SK-N-SH (cell line): ENCODE measurements around the gene LRRC45. TPM values are rescaled to one million over a fixed set of nuclear protein-coding genes. Genes with fewer than 3 reads are reported as not detected.

Experiments
- CTCF ChIA-PET: fragments of 300-600, 350-600 bp; formaldehyde crosslinking; extraction: SDS; loops from one replicate; lab custom pipeline; 2021; lab: Yijun Ruan, JAX
- POLR2A ChIA-PET: fragments of 350-600 bp; sonication (Branson Sonifier 250); formaldehyde crosslinking; extraction: SDS; loops from one replicate; lab custom pipeline; 2020; ENCODE audit warnings: antibody characterized with exemption, inconsistent platforms; lab: Yijun Ruan, JAX
- DNase-seq: peaks from one replicate; pipeline ENCODE4 v3.0.0; 2012
- H2AFZ ChIP-seq: fragments of 200-600 bp; sonication (generic); 2 replicates; pipeline ENCODE4 v1.8.1; 2016; ENCODE audit warnings: antibody characterized with exemption, mild to moderate bottlenecking, low read depth
- H3F3A ChIP-seq: fragments of 200-600 bp; sonication (generic); replicated peaks from 2 replicates; pipeline ENCODE3; 2016; ENCODE audit warnings: antibody characterized with exemption, mild to moderate bottlenecking; ENCODE audit not compliant: insufficient read depth
- H3K27ac ChIP-seq, 2 experiments: fragments of 200-500 bp in 1 of 2; fragments of 200-600 bp in 1 of 2; sonication (Bioruptor generic) in 1 of 2; sonication (generic), shearing (Covaris generic) in 1 of 2; 2 replicates each; pipeline versions ENCODE4 v1.5.1 to v1.6.1; 2014 to 2016; ENCODE audit warnings: low read depth in 2 of 2, inconsistent platforms in 1 of 2, low read length in 1 of 2, mild to moderate bottlenecking in 1 of 2, mixed read lengths in 1 of 2
- H3K27me3 ChIP-seq: fragments of 200-600 bp; sonication (generic), shearing (Covaris generic); 2 replicates; pipeline ENCODE4 v1.6.1; 2016; ENCODE audit warnings: mixed run types; ENCODE audit not compliant: insufficient read depth
- H3K36me3 ChIP-seq, 2 experiments: fragments of 200-500 bp in 1 of 2; fragments of 200-600 bp in 1 of 2; sonication (Bioruptor generic) in 1 of 2; sonication (generic) in 1 of 2; replicated peaks in 1 of 2; 2 replicates each; pipeline versions ENCODE3 to v1.5.1; 2014 to 2016; ENCODE audit warnings: low read length in 1 of 2, mild to moderate bottlenecking in 1 of 2; ENCODE audit not compliant: insufficient read depth in 2 of 2, control insufficient read depth in 1 of 2
- H3K4me1 ChIP-seq, 2 experiments: fragments of 200-500 bp in 1 of 2; fragments of 200-600 bp in 1 of 2; sonication (Bioruptor generic) in 1 of 2; sonication (generic), shearing (Covaris generic) in 1 of 2; 2 replicates each; pipeline versions ENCODE4 v1.5.1 to v1.6.1; 2014 to 2016; ENCODE audit warnings: low read depth in 1 of 2, low read length in 1 of 2, mixed run types in 1 of 2; ENCODE audit not compliant: insufficient read depth in 2 of 2, control insufficient read depth in 1 of 2
- H3K4me2 ChIP-seq: fragments of 200-600 bp; sonication (generic), shearing (Covaris generic); 2 replicates; pipeline ENCODE4 v1.6.1; 2017; ENCODE audit warnings: mixed run types
- H3K4me3 ChIP-seq, 2 experiments: fragments of 200-500 bp in 1 of 2; fragments of 200-600 bp in 1 of 2; sonication (Bioruptor generic) in 1 of 2; sonication (generic), shearing (Covaris generic) in 1 of 2; 2 replicates each; pipeline versions ENCODE4 v1.5.1 to v1.8.1; 2014 to 2016; ENCODE audit warnings: low read depth in 2 of 2, inconsistent platforms in 1 of 2, low read length in 1 of 2, mild to moderate bottlenecking in 1 of 2, mixed read lengths in 1 of 2, moderate library complexity in 1 of 2
- H3K79me2 ChIP-seq: fragments of 200-600 bp; sonication (generic); 2 replicates; pipeline ENCODE4 v1.8.1; 2017; ENCODE audit warnings: mild to moderate bottlenecking; ENCODE audit not compliant: insufficient read depth
- H3K9ac ChIP-seq: fragments of 200-600 bp; sonication (generic); 2 replicates; pipeline ENCODE4 v1.6.1; 2017; ENCODE audit warnings: mixed run types
- H3K9me2 ChIP-seq: fragments of 200-600 bp; sonication (generic); 2 replicates; pipeline ENCODE4 v1.6.1; 2017; ENCODE audit warnings: mixed run types
- H3K9me3 ChIP-seq: fragments of 200-600 bp; sonication (generic); 2 replicates; pipeline ENCODE4 v1.6.1; 2017; ENCODE audit warnings: mixed run types, mild to moderate bottlenecking, moderate library complexity
- H4K20me1 ChIP-seq: fragments of 200-600 bp; sonication (generic); 2 replicates; pipeline ENCODE4 v1.6.1; 2017; ENCODE audit warnings: mild to moderate bottlenecking, mixed run types; ENCODE audit not compliant: insufficient read depth
- GABPA ChIP-seq: IDR thresholded peaks from 2 replicates; pipeline ENCODE4 v1.4.0; 2012; ENCODE audit warnings: low read depth, mild to moderate bottlenecking
- IRF3 ChIP-seq: fragments of 150-350 bp; IDR thresholded peaks from 2 replicates; pipeline ENCODE4 v1.6.1; 2016; ENCODE audit warnings: mild to moderate bottlenecking, low read depth, low read length
- JUND ChIP-seq: IDR thresholded peaks from 2 replicates; pipeline ENCODE4 v1.4.0; 2012
- NFIC ChIP-seq: IDR thresholded peaks from 2 replicates; pipeline ENCODE4 v1.4.0; 2012; ENCODE audit warnings: borderline replicate concordance
- RAD21 ChIP-seq: IDR thresholded peaks from 2 replicates; pipeline ENCODE4 v1.6.1; 2012; ENCODE audit warnings: mild to moderate bottlenecking, low read length
- RXRA ChIP-seq: IDR thresholded peaks from 2 replicates; pipeline ENCODE4 v1.4.0; 2012; ENCODE audit warnings: low read depth, mild to moderate bottlenecking, borderline replicate concordance
- SIN3A ChIP-seq: IDR thresholded peaks from 2 replicates; pipeline ENCODE4 v1.6.1; 2012; ENCODE audit warnings: low read depth, mild to moderate bottlenecking, low read length, moderate library complexity, borderline replicate concordance
- SMC3 ChIP-seq: IDR thresholded peaks from 2 replicates; pipeline ENCODE4 v1.6.1; 2012; ENCODE audit warnings: low read depth, low read length, improper control_type of control experiment
- TEAD4 ChIP-seq: IDR thresholded peaks from 2 replicates; pipeline ENCODE4 v1.4.0; 2012; ENCODE audit warnings: mild to moderate bottlenecking, borderline replicate concordance; ENCODE audit not compliant: insufficient read depth
- USF1 ChIP-seq: IDR thresholded peaks from 2 replicates; pipeline ENCODE4 v1.4.0; 2012; ENCODE audit warnings: low read depth, borderline replicate concordance
- USF2 ChIP-seq: fragments of 150-350 bp; IDR thresholded peaks from 2 replicates; pipeline ENCODE4 v1.6.1; 2017; ENCODE audit warnings: antibody characterized with exemption, low read length, low read depth, borderline replicate concordance
- YY1 ChIP-seq: IDR thresholded peaks from 2 replicates; pipeline ENCODE4 v1.4.0; 2012; ENCODE audit warnings: low read depth, mild to moderate bottlenecking
- WGBS: methylation state at CpG from one replicate; pipeline ENCODE4 v1.1.6; 2017; ENCODE audit warnings: low lambda C conversion rate; 5-methylcytosine and 5-hydroxymethylcytosine counted together
- polyA plus RNA-seq, 3 experiments: library from polyadenylated mRNA; depleted of rRNA; stranded (reverse); fragments of >200 nt; gene quantifications; 2 replicates each; pipeline ENCODE4 v1.2.3, GENCODE V29; 2012
- TF ChIP-seq, protein P1 (sequence below): IDR thresholded peaks from 2 replicates; pipeline ENCODE4 v1.4.0; 2012; ENCODE audit warnings: low read depth, borderline replicate concordance
- TF ChIP-seq, protein P2 (sequence below): IDR thresholded peaks from 2 replicates; pipeline ENCODE4; 2012
- TF ChIP-seq, protein P3 (sequence below): IDR thresholded peaks from 2 replicates; pipeline ENCODE4 v1.6.1; 2012; ENCODE audit warnings: mild to moderate bottlenecking, low read depth, low read length, moderate library complexity

The LRRC45 gene
- polyA plus RNA-seq, 1 of the 3 experiments (the other 2 are of a cell fraction): 31.5 TPM

DNA sequence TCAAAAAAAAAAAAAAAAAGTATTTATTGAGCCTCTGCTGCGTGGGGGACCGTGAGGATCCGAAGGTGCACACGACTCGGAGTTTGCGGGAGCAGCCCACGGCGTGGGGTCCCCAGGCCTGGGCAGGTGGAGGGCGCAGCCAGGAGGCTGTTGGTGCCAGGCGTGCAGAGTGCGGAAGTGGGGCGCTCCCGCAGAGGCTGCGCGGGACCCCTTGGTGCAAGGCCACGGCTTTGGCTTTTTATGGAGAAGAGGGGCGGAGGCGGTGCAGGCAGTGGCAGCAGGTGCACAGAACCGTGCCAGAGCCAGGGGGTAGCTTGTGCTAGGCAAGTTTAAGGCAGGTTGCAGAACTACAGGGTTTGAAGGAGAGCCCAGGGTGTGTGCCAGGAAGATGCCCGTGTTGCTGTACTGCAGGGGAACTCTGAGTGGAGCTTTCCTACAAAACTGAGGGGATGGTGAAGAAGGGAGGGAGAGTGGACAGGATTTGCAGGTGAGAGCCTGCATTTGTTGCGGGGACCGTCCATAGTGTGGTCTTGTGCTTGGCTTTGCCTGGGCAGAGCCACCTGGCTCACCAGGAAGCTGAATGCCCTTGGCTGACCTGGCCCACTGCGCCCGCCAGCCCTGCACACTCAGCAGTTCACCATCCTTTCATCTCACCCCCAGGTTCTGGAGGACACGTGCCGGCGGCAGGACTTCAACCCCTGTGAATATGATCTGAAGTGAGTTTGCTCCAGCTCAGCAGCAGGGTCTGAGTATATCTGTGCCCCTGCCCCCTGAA is 44.4 kb upstream of the LRRC45 start:
- no peak overlapping the region for H2AFZ ChIP-seq
- no peaks in the 10 kb centered on the region for H3K27me3 ChIP-seq
- peak overlapping the region in 1 of 2 experiments; percentile 65; a peak in 1 of 4 replicates for H3K27ac ChIP-seq
- no peak for DNase-seq
- H3K4me1 ChIP-seq: peaks cover 10 to 18% of the 10 kb centered on the region in 2 experiments; a peak in 2 of 4 replicates
- TF ChIP-seq YY1 (no peak), IRF3 (no peak), USF1 (no peak), TEAD4 (no peak), JUND (no peak), NFIC (no peak), RAD21 (no peak), USF2 (no peak), SIN3A (no peak), SMC3 (no peak), RXRA (no peak), GABPA (no peak)
- TF ChIP-seq, protein P1, sequence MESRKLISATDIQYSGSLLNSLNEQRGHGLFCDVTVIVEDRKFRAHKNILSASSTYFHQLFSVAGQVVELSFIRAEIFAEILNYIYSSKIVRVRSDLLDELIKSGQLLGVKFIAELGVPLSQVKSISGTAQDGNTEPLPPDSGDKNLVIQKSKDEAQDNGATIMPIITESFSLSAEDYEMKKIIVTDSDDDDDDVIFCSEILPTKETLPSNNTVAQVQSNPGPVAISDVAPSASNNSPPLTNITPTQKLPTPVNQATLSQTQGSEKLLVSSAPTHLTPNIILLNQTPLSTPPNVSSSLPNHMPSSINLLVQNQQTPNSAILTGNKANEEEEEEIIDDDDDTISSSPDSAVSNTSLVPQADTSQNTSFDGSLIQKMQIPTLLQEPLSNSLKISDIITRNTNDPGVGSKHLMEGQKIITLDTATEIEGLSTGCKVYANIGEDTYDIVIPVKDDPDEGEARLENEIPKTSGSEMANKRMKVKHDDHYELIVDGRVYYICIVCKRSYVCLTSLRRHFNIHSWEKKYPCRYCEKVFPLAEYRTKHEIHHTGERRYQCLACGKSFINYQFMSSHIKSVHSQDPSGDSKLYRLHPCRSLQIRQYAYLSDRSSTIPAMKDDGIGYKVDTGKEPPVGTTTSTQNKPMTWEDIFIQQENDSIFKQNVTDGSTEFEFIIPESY: no peak
- TF ChIP-seq, protein P2, sequence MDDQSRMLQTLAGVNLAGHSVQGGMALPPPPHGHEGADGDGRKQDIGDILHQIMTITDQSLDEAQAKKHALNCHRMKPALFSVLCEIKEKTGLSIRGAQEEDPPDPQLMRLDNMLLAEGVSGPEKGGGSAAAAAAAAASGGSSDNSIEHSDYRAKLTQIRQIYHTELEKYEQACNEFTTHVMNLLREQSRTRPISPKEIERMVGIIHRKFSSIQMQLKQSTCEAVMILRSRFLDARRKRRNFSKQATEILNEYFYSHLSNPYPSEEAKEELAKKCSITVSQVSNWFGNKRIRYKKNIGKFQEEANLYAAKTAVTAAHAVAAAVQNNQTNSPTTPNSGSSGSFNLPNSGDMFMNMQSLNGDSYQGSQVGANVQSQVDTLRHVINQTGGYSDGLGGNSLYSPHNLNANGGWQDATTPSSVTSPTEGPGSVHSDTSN: no peak
- TF ChIP-seq, protein P3, sequence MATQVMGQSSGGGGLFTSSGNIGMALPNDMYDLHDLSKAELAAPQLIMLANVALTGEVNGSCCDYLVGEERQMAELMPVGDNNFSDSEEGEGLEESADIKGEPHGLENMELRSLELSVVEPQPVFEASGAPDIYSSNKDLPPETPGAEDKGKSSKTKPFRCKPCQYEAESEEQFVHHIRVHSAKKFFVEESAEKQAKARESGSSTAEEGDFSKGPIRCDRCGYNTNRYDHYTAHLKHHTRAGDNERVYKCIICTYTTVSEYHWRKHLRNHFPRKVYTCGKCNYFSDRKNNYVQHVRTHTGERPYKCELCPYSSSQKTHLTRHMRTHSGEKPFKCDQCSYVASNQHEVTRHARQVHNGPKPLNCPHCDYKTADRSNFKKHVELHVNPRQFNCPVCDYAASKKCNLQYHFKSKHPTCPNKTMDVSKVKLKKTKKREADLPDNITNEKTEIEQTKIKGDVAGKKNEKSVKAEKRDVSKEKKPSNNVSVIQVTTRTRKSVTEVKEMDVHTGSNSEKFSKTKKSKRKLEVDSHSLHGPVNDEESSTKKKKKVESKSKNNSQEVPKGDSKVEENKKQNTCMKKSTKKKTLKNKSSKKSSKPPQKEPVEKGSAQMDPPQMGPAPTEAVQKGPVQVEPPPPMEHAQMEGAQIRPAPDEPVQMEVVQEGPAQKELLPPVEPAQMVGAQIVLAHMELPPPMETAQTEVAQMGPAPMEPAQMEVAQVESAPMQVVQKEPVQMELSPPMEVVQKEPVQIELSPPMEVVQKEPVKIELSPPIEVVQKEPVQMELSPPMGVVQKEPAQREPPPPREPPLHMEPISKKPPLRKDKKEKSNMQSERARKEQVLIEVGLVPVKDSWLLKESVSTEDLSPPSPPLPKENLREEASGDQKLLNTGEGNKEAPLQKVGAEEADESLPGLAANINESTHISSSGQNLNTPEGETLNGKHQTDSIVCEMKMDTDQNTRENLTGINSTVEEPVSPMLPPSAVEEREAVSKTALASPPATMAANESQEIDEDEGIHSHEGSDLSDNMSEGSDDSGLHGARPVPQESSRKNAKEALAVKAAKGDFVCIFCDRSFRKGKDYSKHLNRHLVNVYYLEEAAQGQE: no peak
- ChIA-PET CTCF (interaction anchor here (0.7 to 11.6 kb wide), 10 partner anchors 10 to 51 kb away, joined by 3 to 85 read pairs (median 6); partner anchors contain the start of genes CENPX, LRRC45, MAFG and NOTUM), POLR2A (interaction anchor here (0.6 to 1.3 kb wide), 6 partner anchors 9 to 266 kb away, joined by 3 to 6 read pairs (median 4); partner anchors contain the start of gene SLC25A10)
- H4K20me1 ChIP-seq: no peaks in the 10 kb centered on the region
- no peaks in the 10 kb centered on the region for H3K9me2 ChIP-seq
- H3K4me2 ChIP-seq: peak overlapping the region; percentile 99
- WGBS: 88% methylated on average over 27 of the region's 27 CpGs
- peaks cover 26% of the 10 kb centered on the region for H3K79me2 ChIP-seq
- peaks cover 11 to 18% of the 10 kb centered on the region in 2 experiments for H3K36me3 ChIP-seq
- H3K9ac ChIP-seq: no peak overlapping the region
- H3K9me3 ChIP-seq: no peaks in the 10 kb centered on the region
- peaks cover 4% of the 10 kb centered on the region for H3F3A ChIP-seq
- peak overlapping the region; percentile 69 to 95 for H3K4me3 ChIP-seq
